K562 (cell line): Measurements from ENCODE around the gene PRPSAP1. TPM values are rescaled to one million over a fixed set of nuclear protein-coding genes. Genes with fewer than 3 reads are reported as not detected.

Experiments
- ARID1B ChIP-seq: fragments of 450-650 bp; IDR thresholded peaks from 2 replicates; pipeline ENCODE4 v1.6.1; 2016; ENCODE audit warnings: antibody characterized with exemption, mild to moderate bottlenecking, inconsistent platforms
- BMI1 ChIP-seq: fragments of 150-350 bp; IDR thresholded peaks from 2 replicates; pipeline ENCODE4 v1.6.1; 2014; ENCODE audit warnings: low read length
- NR3C1 ChIP-seq: sonication (generic); formaldehyde crosslinking; IDR thresholded peaks from 2 replicates; pipeline ENCODE4 v1.8.1; 2022; ENCODE audit warnings: missing genetic modification reagents
- SIX5 ChIP-seq, 2 experiments: IDR thresholded peaks; 2 replicates each; pipeline ENCODE4 v1.6.1; 2011; ENCODE audit warnings: low read length in 2 of 2, borderline replicate concordance in 1 of 2, low read depth in 1 of 2, mild to moderate bottlenecking in 1 of 2, moderate library complexity in 1 of 2; ENCODE audit not compliant: insufficient read depth in 1 of 2
- ZBTB40 ChIP-seq, 2 experiments: fragments of 450-650 bp in 1 of 2; sonication (generic) in 1 of 2; formaldehyde crosslinking in 1 of 2; IDR thresholded peaks; 2 replicates each; pipeline versions ENCODE4 v1.7.1 to v1.9.0; 2016 to 2022; ENCODE audit warnings: inconsistent platforms in 1 of 2, mild to moderate bottlenecking in 1 of 2, missing genetic modification reagents in 1 of 2
- ZFP91 ChIP-seq: sonication (generic); formaldehyde crosslinking; IDR thresholded peaks from 2 replicates; pipeline ENCODE4 v1.8.0; 2022; ENCODE audit warnings: mild to moderate bottlenecking, missing genetic modification reagents
- ZNF780A ChIP-seq: fragments of 250-450 bp; sonication (Bioruptor Pico); IDR thresholded peaks from 2 replicates; pipeline ENCODE4 v1.5.0; 2021; ENCODE audit warnings: mild to moderate bottlenecking
- polyA plus RNA-seq, 8 experiments: library from polyadenylated mRNA; depleted of rRNA in 4 of 8; stranded (reverse) in 5 of 8; unstranded in 3 of 8; fragments of >200 nt; fragmentation: Nextera tagmentation in 2 of 8; fragmentation: Illumina TruSeq in 1 of 8; extraction: Ambion mirVana in 2 of 8; extraction: Trizol in 1 of 8; gene quantifications; 2 replicates each; pipeline versions ENCODE4 v1.2.1 to v1.2.3, GENCODE V29; 2011 to 2014; ENCODE audit warnings: inconsistent platforms in 1 of 8, missing spikeins in 1 of 8
- total RNA-seq, 7 experiments: library from RNA; depleted of rRNA in 6 of 7; stranded (reverse); fragments of >200 nt in 6 of 7; fragmentation: Illumina TruSeq in 2 of 7; extraction: Trizol in 2 of 7; gene quantifications; 2 replicates each; pipeline versions ENCODE4 v1.2.1 to v1.2.3, GENCODE V29; 2011 to 2021; ENCODE audit warnings: low replicate concordance in 1 of 7

Gene PRPSAP1
- total and polyA plus RNA-seq, 9 of the 15 experiments (the other 6 are each of a cell fraction or from before 2014, with no cell fraction given), result 21.9 to 77.1 (median 40.8) TPM

- peak; percentile 34 for TF ChIP-seq ZBTB40 (IDR thresholded peaks at IDR 0.05)
- TF ChIP-seq ZBTB40 (CRISPR knock-in tag; IDR thresholded peaks at IDR 0.05), result no peak
- TF ChIP-seq ZFP91 (CRISPR knock-in tag), result no peak
- no peak for TF ChIP-seq NR3C1 (CRISPR knock-in tag)
- TF ChIP-seq ARID1B, result peak; percentile 17; the same call in 1 of the 2 replicates
- TF ChIP-seq SIX5 (IDR thresholded peaks at IDR 0.05; ENCODE audit: borderline replicate concordance in 1 of 2, insufficient read depth in 1 of 2, low read depth in 1 of 2, low read length in 2 of 2), result no peak
- no peak for TF ChIP-seq ZNF780A
- TF ChIP-seq BMI1, result no peak
Measured at GRCh38 chr17:76383546-76384221, 30.0 kb upstream of the PRPSAP1 start (continued).
